ENCODE data around the gene MARCHF10.

- TF ChIP-seq CTCF (IDR thresholded peaks at IDR 0.05) (no peak), POLR2A (IDR thresholded peaks at IDR 0.05) (no peak), POLR2AphosphoS5 (IDR thresholded peaks at IDR 0.05; ENCODE audit: insufficient read depth in 1 of 2, low read depth in 1 of 2) (no peak)
These were observed 21.5 kb downstream of the MARCHF10 start for GRCh38 chr17:62786646-62787045.

Data from vagina (tissue), 2 donors.